OCI-LY7 (cell line): ENCODE results near the gene ZNF530. TPM values are rescaled to one million over a fixed set of nuclear protein-coding genes. Genes with fewer than 3 reads are reported as not detected.
A peak's percentile ranks its signal among the peaks of the same experiment; 100 is the strongest.

ENCODE experiments used
- BruUV-seq: library from RNA; stranded (reverse); fragments of 400-500 nt; replicated peaks from 2 replicates; lab custom pipeline; 2021; lab: Mats Ljungman, UMichigan
- CTCF ChIA-PET: fragments of 300-600 bp; sonication (Branson Sonifier 250); formaldehyde crosslinking; loops from one replicate; lab custom pipeline; 2022; ENCODE audit warnings: antibody characterized with exemption; ENCODE audit not compliant: unreplicated experiment; lab: Charles Lee
- POLR2A ChIA-PET: fragments of 300-600 bp; sonication (Branson Sonifier 250); formaldehyde crosslinking; loops from one replicate; lab custom pipeline; 2022; ENCODE audit warnings: antibody characterized with exemption; lab: Charles Lee
- DNase-seq: peaks from one replicate; pipeline ENCODE4 v3.0.0-alpha.2; 2015; ENCODE audit warnings: low spot score
- H2AFZ ChIP-seq: fragments of 200-600 bp; sonication (generic), shearing (Covaris generic); 2 replicates; pipeline ENCODE4 v1.6.1; 2014; ENCODE audit warnings: mild to moderate bottlenecking, antibody characterized with exemption, low read length, moderate library complexity
- H3K27ac ChIP-seq: fragments of 200-600 bp; sonication (generic); 2 replicates; pipeline ENCODE4 v1.5.1; 2014; ENCODE audit warnings: mixed run types, low read depth, mild to moderate bottlenecking, moderate library complexity, low read length, inconsistent platforms; ENCODE audit not compliant: poor library complexity, severe bottlenecking
- H3K36me3 ChIP-seq: fragments of 200-600 bp; sonication (generic); 2 replicates; pipeline ENCODE4 v1.6.1; 2014; ENCODE audit warnings: mild to moderate bottlenecking, antibody characterized with exemption, low read length, moderate library complexity, mixed read lengths; ENCODE audit not compliant: insufficient read depth
- H3K4me1 ChIP-seq: fragments of 200-600 bp; sonication (generic); 2 replicates; pipeline ENCODE4 v1.5.1; 2014; ENCODE audit warnings: mild to moderate bottlenecking, low read length; ENCODE audit not compliant: insufficient read depth, poor library complexity, severe bottlenecking
- H3K4me2 ChIP-seq: fragments of 200-600 bp; sonication (generic); 2 replicates; pipeline ENCODE4 v1.6.1; 2014; ENCODE audit warnings: mild to moderate bottlenecking, low read length
- H3K4me3 ChIP-seq: fragments of 200-600 bp; sonication (generic); 2 replicates; pipeline ENCODE4 v1.5.1; 2014; ENCODE audit warnings: mild to moderate bottlenecking, low read depth, low read length; ENCODE audit not compliant: poor library complexity, severe bottlenecking
- H3K79me2 ChIP-seq: fragments of 200-600 bp; sonication (generic); 2 replicates; pipeline ENCODE4 v1.6.1; 2016; ENCODE audit warnings: low read depth, mild to moderate bottlenecking, low read length, moderate library complexity, mixed read lengths; ENCODE audit not compliant: insufficient read depth
- H3K9me2 ChIP-seq: fragments of 200-600 bp; sonication (generic); 2 replicates; pipeline ENCODE4 v1.6.1; 2016; ENCODE audit warnings: mild to moderate bottlenecking, low read length, mixed read lengths; ENCODE audit not compliant: insufficient read depth
- H3K9me3 ChIP-seq: fragments of 200-600 bp; sonication (generic); 2 replicates; pipeline ENCODE4 v1.6.1; 2014; ENCODE audit warnings: mild to moderate bottlenecking, mixed run types, low read length, mixed read lengths
- H4K20me1 ChIP-seq: fragments of 200-600 bp; sonication (generic); 2 replicates; pipeline ENCODE4 v1.6.1; 2014; ENCODE audit warnings: mild to moderate bottlenecking, antibody characterized with exemption, low read length, moderate library complexity, mixed read lengths; ENCODE audit not compliant: insufficient read depth
- CTCF ChIP-seq: fragments of 200-600 bp; sonication (generic); conservative IDR thresholded peaks from 2 replicates; pipeline ENCODE4 v1.5.1; 2014; ENCODE audit warnings: mild to moderate bottlenecking, antibody characterized with exemption, low read length, moderate library complexity, mixed read lengths
- EZH2phosphoT487 ChIP-seq: fragments of 200-600 bp; sonication (generic); IDR thresholded peaks from 2 replicates; pipeline ENCODE4 v1.6.1; 2018; ENCODE audit warnings: low read depth, borderline replicate concordance, mild to moderate bottlenecking, mixed run types, antibody characterized with exemption, low read length, moderate library complexity, mixed read lengths
- intact Hi-C: fragments of 100-400 bp; cut with micrococcal nuclease; formaldehyde crosslinking; loops from one replicate; pipeline ENCODE4 v1.10.0; 2022; ENCODE audit not compliant: unreplicated experiment
- total RNA-seq, 2 experiments: library from RNA; depleted of rRNA in 1 of 2; stranded (reverse); fragments of >200 nt in 1 of 2; shearing (Covaris generic) in 1 of 2; gene quantifications; 2 replicates each; pipeline ENCODE4 v1.2.3, GENCODE V29; 2014 to 2022

The ZNF530 gene
- total RNA-seq, 2 experiments from 2014 or later = 8.0 to 13.4 TPM

GRCh38 chr19:57558525-57558924 lies 41.2 kb upstream of the ZNF530 start:
- ChIA-PET CTCF (no interaction called here), POLR2A (no interaction called here)
- Histone ChIP-seq H3K9me2 (no peaks in the 10 kb centered on the region), H3K79me2 (no peaks in the 10 kb centered on the region), H2AFZ (no peak overlapping the region), H3K9me3 (peaks cover 31% of the 10 kb centered on the region; the same call in 1 of the 2 replicates), H4K20me1 (no peaks in the 10 kb centered on the region), H3K4me2 (peak overlapping the region; percentile 83), H3K36me3 (peaks cover 22% of the 10 kb centered on the region), H3K4me1 (no peaks in the 10 kb centered on the region), H3K27ac (no peak overlapping the region), H3K4me3 (peak overlapping the region; percentile 71)
- no peak for TF ChIP-seq CTCF
- no peak for TF ChIP-seq EZH2phosphoT487
- no TSS peak for BruUV-seq
- intact Hi-C loops = no loop called here
- no peak for DNase-seq

GRCh38 chr19:57559008-57559403 lies 40.7 kb upstream of the ZNF530 start:
- TF ChIP-seq CTCF (no peak), EZH2phosphoT487 (no peak)
- H3K36me3 ChIP-seq = peaks cover 17% of the 10 kb centered on the region
- ChIA-PET CTCF (no interaction called here), POLR2A (no interaction called here)
- no peaks in the 10 kb centered on the region for H4K20me1 ChIP-seq
- H3K9me3 ChIP-seq = peaks cover 36% of the 10 kb centered on the region; the same call in 1 of the 2 replicates
- peak; percentile 14 for DNase-seq
- H3K4me3 ChIP-seq = peak overlapping the region; percentile 71
- H3K4me1 ChIP-seq = no peaks in the 10 kb centered on the region
- H3K9me2 ChIP-seq = no peaks in the 10 kb centered on the region
- peak overlapping the region; percentile 83 for H3K4me2 ChIP-seq
- intact Hi-C loops = no loop called here
- H3K79me2 ChIP-seq = no peaks in the 10 kb centered on the region
- BruUV-seq = no TSS peak
- H2AFZ ChIP-seq = 0 out of 2 replicates have a peak overlapping the region, but pooled peaks have one; percentile 66
- H3K27ac ChIP-seq = no peak overlapping the region

GRCh38 chr19:57559404-57560025 lies 40.2 kb upstream of the ZNF530 start, which contains the start of gene ZNF550:
TSS of gene ZNF550 (minus strand) at chr19:57559863. CDS start at chr19:57559682, 181 bp downstream.
- ChIA-PET CTCF (no interaction called here), POLR2A (no interaction called here)
- BruUV-seq = TSS peak; percentile 79
- H3K9me2 ChIP-seq = no peaks in the 10 kb centered on the region
- H3K79me2 ChIP-seq = no peaks in the 10 kb centered on the region
- H3K27ac ChIP-seq = no peak within 1 kb of the TSS
- no peaks in the 10 kb centered on the region for H3K4me1 ChIP-seq
- peaks cover 12% of the 10 kb centered on the region for H3K36me3 ChIP-seq
- TF ChIP-seq CTCF (no peak), EZH2phosphoT487 (no peak)
- no peaks in the 10 kb centered on the region for H4K20me1 ChIP-seq
- H3K4me2 ChIP-seq = peak within 1 kb of the TSS; percentile 83
- intact Hi-C loops = no loop called here
- H3K9me3 ChIP-seq = peaks cover 37% of the 10 kb centered on the region; the same call in 1 of the 2 replicates
- peak within 1 kb of the TSS; percentile 71 for H3K4me3 ChIP-seq
- peak; percentile 75 for DNase-seq
- H2AFZ ChIP-seq = peak within 1 kb of the TSS; percentile 66; the same call in 1 of the 2 replicates
